NCI-H128 (cell line): Measurements from ENCODE around the gene MED13L.

Experiments
- DNase-seq: peaks from one replicate; lab custom pipeline; 2025; ENCODE audit not compliant: unreplicated experiment; lab: John Stamatoyannopoulos, UW

MED13L gene

DNA sequence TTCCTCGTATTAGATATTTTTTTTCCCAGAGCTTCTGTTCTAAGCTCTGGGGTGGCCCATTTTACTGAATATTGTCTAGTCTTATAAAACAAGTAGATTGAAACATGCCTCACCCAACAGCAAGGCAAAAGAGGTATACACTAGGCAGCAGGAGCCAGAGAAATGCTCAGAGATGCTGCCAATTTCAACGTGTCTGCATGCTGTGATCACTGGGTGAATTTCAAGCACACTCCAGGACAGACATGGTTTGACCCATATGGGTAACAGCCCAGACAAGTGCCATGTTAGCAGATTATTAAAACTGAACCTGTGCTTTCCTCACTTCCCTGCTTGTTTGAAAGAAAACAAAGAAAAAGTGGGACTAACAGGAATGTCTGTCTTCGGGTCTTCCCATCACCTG, 321.3 kb downstream of the MED13L start:
- no peak for DNase-seq

DNA sequence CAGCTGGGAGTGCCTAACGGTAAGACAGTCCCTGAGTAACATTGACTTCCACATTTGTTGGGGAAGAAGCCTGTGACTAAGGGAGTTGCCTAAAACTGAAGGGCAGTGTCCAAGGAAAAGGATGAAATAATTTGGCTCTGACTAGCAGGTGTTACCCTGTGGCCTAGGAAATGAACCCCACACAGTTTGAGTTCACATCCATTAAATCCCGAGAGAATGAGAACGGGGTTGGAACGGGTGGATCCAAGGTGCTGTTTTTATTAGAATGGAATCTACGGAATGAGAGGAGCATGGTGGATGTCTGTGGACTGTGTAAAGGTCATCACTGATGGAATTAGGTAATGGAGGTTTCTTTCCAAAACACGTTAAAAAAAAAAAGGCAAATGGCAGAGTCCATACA, 324.0 kb downstream of the MED13L start:
- no peak for DNase-seq

DNA sequence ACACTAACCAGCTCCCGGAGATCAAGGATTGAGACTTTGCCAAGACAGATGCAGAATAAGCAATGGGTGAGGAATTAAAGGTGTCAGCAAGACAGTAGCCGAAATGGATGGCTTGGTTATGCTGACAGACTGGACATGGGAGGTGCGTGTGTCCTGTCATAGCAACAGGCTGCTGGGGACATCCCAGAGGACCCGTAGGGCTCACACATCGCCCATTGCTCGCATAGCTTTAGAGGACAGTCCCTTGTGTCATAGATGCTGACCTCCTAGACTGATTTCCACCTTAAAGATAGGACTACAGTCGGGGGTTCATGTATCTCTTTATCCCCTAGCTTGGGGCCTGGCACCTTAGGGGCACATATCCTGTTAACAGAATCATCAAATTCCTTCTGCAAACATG, 324.5 kb downstream of the MED13L start:
- DNase-seq, result no peak

DNA sequence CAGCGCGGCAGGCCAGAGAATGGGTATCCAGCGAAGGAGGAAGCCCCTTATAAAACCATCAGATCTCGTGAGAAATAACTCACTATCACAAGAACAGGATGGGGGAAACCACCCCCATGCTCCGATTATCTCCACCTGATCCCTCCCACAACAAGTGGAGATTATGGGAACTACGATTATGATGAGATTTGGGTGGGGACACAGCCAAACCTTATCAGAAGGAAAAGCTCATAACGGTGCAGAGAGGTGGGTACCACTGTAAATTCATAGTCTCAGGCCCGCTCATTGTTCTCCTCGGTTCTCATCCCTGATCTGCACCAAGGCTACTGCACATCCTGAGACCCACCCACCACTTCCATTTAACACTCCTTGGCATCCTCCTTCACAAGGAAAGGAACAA, 326.5 kb downstream of the MED13L start:
- DNase-seq, result no peak

DNA sequence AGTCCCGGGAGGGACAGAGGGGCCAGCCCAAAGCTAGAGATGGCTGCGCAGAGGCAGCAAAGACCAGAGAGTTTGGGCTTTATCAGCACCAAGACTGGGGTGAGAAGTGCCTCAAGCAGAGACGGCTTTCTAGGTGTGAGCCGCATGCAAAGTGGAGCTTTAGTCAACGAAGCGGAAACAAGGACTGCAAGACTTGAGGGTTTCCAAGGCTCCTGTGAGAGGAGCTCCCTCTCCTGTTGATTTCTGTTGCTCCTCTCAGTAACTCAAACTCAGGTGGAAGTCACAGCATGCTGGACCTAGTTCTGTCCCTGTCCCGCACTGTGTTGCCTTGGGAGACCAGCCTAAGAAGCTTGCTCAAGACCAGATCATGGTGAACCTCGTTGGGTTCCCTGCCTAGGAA, 327.8 kb downstream of the MED13L start:
- DNase-seq, result no peak

DNA sequence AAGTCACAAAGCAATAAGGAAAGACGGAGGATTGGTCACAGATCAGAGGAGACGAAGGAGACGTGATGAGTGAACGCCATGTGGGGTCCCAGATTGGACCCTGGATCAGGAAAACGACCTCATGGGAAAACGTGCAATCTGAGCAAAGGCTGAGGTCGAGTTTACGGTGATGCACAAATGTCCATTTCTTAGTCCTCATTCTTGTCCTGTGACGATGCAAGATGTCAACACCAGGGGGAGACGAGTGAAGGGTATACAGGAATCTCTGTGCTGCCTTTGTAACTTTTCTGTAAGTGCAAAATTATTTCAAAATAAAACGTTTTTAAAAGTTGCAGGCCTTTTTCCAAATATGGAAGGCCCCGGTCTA, 329.8 kb downstream of the MED13L start:
- DNase-seq, result no peak

DNA sequence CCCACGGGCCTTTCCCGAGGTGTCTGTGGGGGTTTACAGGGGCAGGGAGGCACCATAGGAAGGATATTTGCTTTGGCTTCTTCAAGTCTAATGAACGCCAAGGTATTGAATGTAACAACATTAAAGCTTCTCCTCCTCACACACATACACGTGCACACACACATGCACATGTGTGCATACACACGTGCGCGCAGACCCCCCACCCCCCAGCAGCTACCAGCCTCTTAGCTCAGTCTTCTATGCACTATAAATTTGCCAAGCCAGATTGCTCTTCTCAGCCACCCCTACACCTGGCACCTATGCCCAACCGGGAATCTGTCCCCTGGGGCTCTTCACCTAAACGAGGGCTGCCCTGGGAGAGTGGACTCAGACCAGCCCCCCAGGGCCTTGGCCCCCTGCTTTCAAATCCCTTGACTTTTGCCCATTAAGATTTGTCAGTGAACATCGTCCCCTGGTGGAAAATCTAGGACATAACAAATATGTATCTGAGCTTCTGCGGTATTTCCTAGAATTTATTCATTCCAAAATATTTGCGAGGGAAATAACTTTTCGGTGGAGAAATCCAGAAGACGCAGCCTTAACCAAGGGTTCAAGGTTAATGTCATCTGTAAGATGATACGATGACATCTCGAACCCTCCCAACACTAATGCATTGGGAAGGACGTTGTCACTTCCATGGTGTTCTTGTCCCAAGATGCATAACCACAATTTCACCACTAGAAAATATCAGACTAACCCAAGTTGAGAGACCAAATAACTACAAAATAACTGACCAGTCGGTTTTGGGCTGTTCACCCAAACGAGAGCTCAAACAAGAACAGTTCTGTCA, 330.4 kb downstream of the MED13L start:
- no peak for DNase-seq

DNA sequence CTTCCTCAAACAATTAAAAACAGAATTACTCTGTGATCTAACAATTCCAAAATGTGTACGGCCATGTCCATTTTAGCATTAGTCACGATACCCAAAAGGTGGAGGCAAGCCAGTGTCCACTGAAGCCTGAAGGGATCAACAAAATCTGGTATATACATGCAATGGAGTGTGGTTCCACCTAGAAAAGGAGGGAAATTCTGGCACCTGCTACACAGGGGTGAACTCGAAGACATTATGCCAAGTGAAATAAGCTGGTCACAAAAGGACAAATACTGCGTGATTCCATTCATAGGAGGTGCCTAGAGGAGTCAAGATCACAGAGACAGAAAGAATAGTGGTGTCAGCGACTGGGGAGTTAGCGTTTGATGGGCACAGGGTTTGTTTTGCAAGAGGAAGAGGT, 331.4 kb downstream of the MED13L start:
- DNase-seq, result no peak

DNA sequence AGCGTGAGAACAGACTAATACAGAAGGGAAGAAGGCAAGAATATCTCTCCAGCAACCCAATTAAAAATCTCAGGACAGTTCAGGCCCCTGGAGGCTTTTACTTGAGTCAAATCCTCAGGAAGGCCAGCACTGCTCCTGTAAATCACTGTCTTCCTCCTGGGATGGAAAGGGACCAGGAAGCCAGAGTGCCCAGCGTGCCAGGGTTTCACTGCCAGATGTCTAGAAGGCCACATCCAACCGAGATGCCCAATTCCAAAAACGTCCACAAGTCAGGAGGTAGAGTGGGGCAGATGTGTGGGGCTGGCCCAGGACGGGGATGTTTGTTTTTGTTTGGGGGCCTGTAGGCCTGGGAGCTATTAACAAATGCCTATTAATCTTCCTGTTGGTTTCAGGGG, 332.0 kb downstream of the MED13L start:
- no peak for DNase-seq

DNA sequence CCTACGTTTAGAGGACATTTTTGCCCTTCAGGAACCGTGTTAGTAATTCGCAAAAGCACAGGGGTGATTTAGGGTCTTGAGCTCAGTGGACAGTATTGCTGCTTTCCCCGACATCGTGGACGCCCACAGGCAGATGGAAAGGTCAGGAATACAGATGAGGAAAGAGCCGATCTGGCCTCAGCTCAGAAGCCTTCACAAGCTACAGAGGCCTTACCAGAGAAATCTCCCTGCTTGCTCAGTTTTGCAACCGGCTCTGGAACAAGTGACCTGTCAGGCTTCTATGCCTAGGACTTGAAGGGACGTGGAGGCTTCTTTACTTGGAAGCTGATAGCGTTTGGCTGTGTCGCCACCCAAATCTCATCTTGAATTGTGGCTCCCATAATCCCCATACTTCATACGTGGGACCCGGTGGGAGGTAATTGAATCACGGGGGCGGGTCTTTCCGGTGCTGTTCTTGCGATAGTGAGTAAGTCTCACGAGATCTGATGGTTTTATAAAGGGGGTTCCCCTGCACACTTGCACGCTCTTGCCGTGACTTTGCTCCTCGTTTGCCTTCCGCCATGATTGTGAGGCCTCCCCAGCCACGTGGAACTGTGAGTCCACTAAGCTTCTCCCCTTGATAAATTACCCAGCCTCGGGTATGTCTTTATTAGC, 332.5 kb downstream of the MED13L start:
- no peak for DNase-seq

DNA sequence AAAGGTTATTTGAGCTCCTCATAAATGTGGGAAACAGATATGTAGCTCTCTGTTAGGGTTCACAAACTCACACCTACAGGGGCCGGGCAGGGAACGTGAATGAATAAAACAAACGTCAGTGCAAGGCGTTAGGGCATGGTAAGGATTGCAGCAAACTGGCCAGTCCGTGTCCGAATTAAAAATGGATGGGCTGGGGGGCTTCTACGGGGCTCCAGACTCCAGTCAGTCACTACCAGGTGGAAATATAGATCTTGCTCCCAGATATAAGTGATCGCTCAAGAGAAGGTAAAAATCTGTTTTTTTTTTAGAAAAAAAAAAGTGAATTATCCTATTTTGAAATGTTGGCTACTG, 333.1 kb downstream of the MED13L start:
- no peak for DNase-seq

DNA sequence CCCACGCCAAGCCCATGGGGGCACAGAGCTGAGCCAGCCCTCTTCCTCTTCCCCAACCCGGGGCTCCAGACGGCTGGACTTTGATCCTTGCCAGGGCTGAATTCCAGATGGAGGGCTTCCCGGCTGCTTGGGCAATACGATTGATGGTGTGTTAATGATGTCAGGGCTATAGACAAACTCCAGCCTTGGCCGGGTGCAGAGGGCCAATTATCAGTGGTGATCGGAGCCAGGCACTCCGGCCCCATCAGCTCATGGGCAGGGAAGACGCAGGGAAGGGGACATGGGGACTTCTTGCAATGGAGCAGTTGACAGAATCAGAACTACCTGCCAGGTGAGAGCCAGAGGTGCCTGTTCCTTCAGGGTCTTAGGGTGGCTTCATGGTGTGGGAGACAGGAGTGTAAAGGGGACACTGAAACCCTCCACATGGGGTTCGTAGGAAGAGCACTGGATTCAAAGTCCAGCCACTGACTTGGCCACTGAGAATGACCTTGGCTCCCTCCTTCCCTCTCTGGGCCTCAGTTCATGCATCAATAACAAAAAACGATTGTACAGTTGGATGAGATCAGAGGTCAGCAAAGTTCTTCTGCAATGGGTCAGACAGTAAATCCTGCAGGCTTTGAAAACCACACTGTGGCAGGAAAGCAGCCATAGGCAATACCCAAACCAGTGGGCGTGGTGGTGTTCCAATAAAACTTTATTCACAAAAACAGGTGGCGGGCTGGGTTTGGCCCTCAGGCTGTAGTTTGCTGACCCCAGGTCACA, 333.7 kb downstream of the MED13L start:
- DNase-seq, result no peak

DNA sequence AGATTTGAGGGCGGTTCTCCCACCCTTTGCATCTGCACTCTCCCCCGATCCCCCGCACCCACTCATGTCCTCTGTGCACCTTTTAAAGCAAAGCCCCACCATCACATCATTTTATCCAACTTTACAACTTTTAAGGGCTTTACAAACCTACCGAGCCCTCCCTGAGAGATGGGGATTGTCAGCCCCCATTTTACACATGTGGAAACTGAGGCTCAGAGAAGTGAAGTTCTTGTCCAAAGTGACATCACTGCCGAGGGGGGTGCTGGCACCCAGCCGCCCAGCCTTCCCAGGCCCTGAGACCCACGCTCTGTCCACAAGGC, 334.2 kb downstream of the MED13L start:
- DNase-seq, result no peak

DNA sequence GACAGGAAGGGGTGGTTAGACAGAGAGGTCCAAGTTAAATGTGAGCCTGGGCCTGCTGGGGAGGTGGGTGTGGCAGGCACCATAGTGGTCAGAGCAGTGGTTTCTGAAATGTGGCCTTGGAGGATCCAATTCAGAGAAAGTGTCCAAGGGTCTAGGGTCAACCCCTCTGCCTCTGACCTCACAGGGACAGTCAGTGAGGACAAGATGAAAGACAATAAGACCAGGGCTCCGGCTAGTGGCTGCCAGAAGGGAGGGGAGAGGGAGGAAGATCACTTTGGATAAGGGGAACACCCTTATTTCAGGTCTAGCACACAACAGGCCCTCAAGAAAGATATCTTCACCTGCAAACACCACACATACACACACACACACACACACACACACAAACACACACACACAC, 335.1 kb downstream of the MED13L start:
- DNase-seq, result no peak

DNA sequence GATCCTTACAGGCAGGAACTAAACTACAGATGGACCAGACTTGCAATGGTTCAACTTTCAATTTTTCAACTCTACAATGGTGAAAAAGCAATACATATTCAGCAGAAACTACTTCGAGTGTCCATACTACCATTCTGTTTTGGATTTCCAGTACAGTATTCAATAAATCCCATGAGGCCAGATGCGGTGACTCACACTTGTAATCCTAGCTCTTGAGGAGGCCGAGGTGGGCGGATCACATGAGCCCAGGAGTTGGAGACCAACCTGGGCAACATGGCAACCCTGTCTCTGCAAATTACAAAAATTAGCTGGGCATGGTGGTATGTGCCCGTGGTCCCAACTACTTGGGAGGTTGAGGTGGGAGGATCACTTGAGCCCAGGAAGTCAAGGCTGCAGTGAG, 336.1 kb downstream of the MED13L start:
- DNase-seq, result no peak

DNA sequence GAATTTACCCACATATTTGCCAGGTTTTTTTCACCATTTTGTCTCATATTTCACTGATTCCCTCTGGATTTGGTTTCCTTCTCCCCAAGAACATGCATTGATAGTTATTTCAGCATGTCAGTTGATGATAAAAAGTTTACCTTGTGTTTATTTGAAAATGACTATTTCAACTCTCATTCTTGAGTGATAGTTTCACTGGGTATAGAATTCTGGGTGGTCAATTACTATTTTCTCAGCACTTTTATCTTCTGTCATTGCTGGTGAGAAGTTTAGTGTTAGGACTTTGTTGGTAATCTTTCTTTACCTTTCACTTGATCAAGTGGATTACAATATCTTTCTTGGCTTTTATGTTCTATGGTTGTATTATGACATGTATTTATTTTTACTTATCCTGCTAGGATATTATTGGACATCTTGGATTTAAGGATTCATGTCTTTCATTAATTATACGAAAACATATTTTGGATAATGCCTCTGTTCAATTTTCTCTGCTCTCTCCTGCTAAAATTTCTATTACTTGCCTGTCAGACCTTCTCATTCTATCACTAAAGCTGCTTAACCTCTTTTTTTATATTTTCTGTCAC, 338.6 kb downstream of the MED13L start:
- no peak for DNase-seq

DNA sequence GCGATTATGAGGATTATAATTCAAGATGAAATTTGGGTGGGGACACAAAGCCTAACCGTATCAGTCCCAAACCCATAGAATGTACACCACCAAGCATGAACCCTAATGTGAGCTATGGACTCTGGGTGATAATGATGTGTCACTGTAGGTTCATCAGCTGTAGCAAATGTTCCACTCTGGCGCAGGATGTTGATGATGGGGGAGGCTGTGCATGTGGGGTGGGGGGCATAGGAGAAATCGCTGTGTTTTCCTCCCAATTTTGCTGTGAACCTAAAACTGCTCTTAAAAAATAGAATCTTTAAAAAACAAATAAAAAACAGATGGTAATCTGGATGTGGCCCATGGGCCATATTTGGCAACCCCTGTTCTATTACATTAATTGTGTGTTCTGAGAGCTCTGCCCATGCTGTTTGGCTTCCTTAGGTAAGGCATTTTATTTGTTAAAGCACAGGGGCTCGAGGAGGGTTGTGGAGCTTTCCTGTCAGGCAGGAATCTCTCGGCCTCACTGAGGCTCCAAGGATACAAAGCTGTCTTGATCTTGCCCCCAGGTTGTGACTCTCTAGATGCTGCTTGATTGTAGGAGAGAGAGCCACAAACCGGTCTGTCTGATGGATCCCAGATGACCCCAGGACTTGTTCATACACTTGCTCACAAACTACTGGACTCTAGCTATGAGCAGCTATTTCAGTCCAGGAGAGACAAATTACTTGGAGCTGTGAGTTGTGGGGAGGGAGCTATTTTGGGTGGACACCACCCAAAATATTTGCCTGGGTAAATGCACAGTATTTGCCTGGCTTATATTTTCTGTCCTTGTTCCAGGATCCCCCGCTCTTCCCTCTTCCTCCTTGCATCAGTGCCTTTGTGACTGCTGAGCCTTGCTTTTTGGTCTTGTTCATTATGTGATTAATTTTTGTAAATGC, 340.2 kb downstream of the MED13L start:
- DNase-seq, result no peak

DNA sequence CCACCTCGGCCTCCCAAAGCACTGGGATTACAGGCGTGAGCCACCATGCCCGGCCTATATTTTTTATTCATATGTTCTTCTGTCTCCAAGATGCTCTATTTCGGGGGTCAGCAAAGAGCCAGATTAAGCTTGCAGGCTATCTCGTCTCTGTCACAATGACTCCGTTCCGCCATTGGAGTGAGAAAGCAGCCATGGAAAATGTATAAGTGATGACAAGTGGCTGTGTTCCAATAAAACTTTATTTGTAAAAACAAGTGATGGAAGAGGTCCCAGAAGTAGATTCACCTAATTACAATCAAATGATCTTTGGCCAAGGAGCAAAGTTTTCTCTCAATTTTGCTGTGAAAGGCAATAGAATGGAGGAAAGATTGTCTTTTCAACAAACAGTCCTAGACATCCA, 342.6 kb downstream of the MED13L start:
- no peak for DNase-seq

DNA sequence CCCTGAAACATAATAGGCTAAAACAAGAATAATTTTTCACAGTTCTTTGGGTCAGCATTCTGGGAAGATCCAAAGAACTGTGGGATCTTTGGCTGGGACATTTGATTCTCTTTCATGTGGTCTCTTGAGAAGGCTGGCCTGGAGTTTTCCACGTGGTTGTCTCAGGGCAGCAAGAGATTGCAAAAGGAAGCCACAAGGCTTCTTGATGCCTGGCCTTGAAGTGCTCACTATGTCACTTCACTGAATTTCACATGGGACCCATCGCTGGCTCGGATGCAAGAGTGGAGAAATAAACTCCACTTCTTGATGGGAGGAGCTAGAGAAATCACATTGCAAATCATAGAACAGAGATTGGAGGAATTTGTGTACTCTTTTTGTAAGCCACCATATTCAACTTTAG, 343.4 kb downstream of the MED13L start:
- DNase-seq, result no peak

DNA sequence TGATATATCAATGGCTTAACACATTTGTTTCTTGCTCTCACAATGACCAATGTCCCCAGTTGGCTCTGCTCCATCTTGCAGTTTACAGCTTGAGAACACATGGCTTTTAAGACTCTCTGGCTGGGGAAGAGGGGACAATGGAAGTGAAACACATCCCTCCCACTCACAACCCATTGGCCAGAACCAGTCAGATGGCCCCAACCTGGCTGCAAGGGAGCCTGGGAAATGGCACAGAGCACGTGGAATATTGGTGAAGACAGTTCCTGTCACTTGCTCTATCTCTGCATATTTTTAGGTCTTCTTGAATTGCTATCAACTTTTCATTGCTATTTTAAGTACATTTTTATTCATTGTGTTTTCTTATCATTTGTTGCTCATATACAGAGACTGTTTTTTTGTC, 345.4 kb downstream of the MED13L start:
- DNase-seq, result no peak

DNA sequence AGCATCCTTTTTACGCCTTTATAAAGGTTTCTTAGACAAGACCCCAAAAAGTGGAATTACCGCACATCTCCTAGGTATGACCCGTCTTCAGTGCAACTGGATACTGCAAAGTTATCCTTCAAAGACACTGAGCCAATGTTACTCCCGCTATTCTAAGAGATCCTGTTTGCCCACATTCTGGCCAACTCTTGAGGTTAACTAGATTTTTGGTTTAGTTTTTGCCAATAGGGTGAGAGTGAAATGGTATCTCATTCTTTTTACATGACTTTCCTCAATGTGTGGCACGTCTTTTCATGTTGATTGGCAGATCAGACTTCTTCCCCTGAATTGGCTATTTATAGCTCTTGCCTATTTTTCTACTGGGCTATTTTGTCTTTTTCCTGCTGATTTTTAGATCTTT, 347.2 kb downstream of the MED13L start:
- DNase-seq, result no peak
